Measurements from ENCODE around the gene TMEM132A. TPM values are rescaled to one million over a fixed set of nuclear protein-coding genes. Genes with fewer than 3 reads are reported as not detected.
"Not testable (repeated sequence)": the region's sequence is repeated elsewhere in the genome, so short reads cannot be mapped to it uniquely, and the experiment has no call there.

TMEM132A gene
- total RNA-seq, 2 donors from 2014 or later = 12.3 to 20.7 TPM

- no peak for TF ChIP-seq CTCF (IDR thresholded peaks at IDR 0.05)
- intact Hi-C loops (cut with DNase I) = no loop called here
- Histone ChIP-seq H3K9ac (ENCODE audit: low read depth in 2 of 2, low read length in 2 of 2) (peak within 1 kb of the TSS; percentile 88 to 95), H3K9me3 (no peaks in the 10 kb centered on the region), H3K36me3 (peaks cover 7% of the 10 kb centered on the region), H3K27ac (peak within 1 kb of the TSS; percentile 85), H3K4me1 (no peaks in the 10 kb centered on the region), H3K27me3 (no peaks in the 10 kb centered on the region), H3K4me3 (peak within 1 kb of the TSS; percentile 71)
- peak; percentile 99 for DNase-seq
These were observed 17.9 kb upstream of the TMEM132A start, which contains the start of gene PRPF19 for GRCh38 chr11:60906132-60906972. Gene PRPF19 (minus strand): TSS chr11:60906585. CDS start chr11:60906382, 203 bp downstream.

GRCh38 chr11:60908803-60909202 lies 15.5 kb upstream of the TMEM132A start:
- Histone ChIP-seq H3K4me1 (no peaks in the 10 kb centered on the region), H3K36me3 (no peaks in the 10 kb centered on the region), H3K27me3 (no peaks in the 10 kb centered on the region), H3K4me3 (no peak overlapping the region), H3K9ac (ENCODE audit: low read depth in 2 of 2, low read length in 2 of 2) (no peak overlapping the region), H3K9me3 (no peaks in the 10 kb centered on the region), H3K27ac (no peak overlapping the region)
- no peak for TF ChIP-seq CTCF (IDR thresholded peaks at IDR 0.05)
- intact Hi-C loops (cut with DNase I) = no loop called here
- no peak for DNase-seq

GRCh38 chr11:60909680-60910280 lies 14.5 kb upstream of the TMEM132A start:
- H3K27me3 ChIP-seq; H3K4me3 ChIP-seq; H3K36me3 ChIP-seq; intact Hi-C loops (cut with DNase I); DNase-seq; H3K27ac ChIP-seq; H3K4me1 ChIP-seq; H3K9me3 ChIP-seq; H3K9ac ChIP-seq (ENCODE audit: low read depth in 2 of 2, low read length in 2 of 2): not testable (repeated sequence)

- intact Hi-C loops (cut with DNase I) = no loop called here
- no peak for TF ChIP-seq CTCF (IDR thresholded peaks at IDR 0.05)
- no peak overlapping the region for H3K27ac ChIP-seq
These were observed 14.0 kb upstream of the TMEM132A start for GRCh38 chr11:60910281-60910687.

GRCh38 chr11:60910711-60911380 lies 13.4 kb upstream of the TMEM132A start:
- intact Hi-C loops (cut with DNase I) = no loop called here
- Histone ChIP-seq H3K36me3 (no peaks in the 10 kb centered on the region), H3K4me3 (no peak overlapping the region), H3K9ac (ENCODE audit: low read depth in 2 of 2, low read length in 2 of 2) (no peak overlapping the region), H3K27me3 (no peaks in the 10 kb centered on the region), H3K4me1 (peaks cover 4% of the 10 kb centered on the region), H3K9me3 (no peaks in the 10 kb centered on the region), H3K27ac (no peak overlapping the region)
- no peak for DNase-seq
- no peak for TF ChIP-seq CTCF (IDR thresholded peaks at IDR 0.05)

More at GRCh38 chr11:60910281-60910687, 14.0 kb upstream of the TMEM132A start:
- Histone ChIP-seq H3K4me3 (no peak overlapping the region), H3K27me3 (no peaks in the 10 kb centered on the region), H3K9me3 (no peaks in the 10 kb centered on the region), H3K9ac (ENCODE audit: low read depth in 2 of 2, low read length in 2 of 2) (no peak overlapping the region), H3K4me1 (no peaks in the 10 kb centered on the region), H3K36me3 (no peaks in the 10 kb centered on the region)
- DNase-seq = no peak

Data from colonic mucosa (tissue), 4 donors.